Fibroblast of the aortic adventitia (primary cell): ENCODE data around the gene ANO6. TPM values are rescaled to one million over a fixed set of nuclear protein-coding genes. Genes with fewer than 3 reads are reported as not detected.
A peak's percentile ranks its signal among the peaks of the same experiment; 100 is the strongest.

ENCODE experiments used
- DNase-seq: peaks from one replicate; pipeline ENCODE4 v3.0.0-alpha.2; 2010; ENCODE audit warnings: low read depth
- H3K4me3 ChIP-seq: 2 replicates; pipeline ENCODE4 v1.5.1; 2011; ENCODE audit warnings: low read depth, mild to moderate bottlenecking, control low read depth, low read length, moderate library complexity
- total RNA-seq: library from RNA; depleted of rRNA; stranded (reverse); fragments of >200 nt; gene quantifications from 2 replicates; pipeline ENCODE4 v1.2.3, GENCODE V29; 2012; ENCODE audit warnings: low replicate concordance
- TF ChIP-seq, protein P1 (sequence below): IDR thresholded peaks from 2 replicates; pipeline ENCODE4 v1.5.1; 2011; ENCODE audit warnings: mild to moderate bottlenecking, low read length, control low read depth, inconsistent platforms; ENCODE audit not compliant: insufficient read depth

Gene ANO6
- total RNA-seq, 1 donor, result 81.2 TPM

DNA sequence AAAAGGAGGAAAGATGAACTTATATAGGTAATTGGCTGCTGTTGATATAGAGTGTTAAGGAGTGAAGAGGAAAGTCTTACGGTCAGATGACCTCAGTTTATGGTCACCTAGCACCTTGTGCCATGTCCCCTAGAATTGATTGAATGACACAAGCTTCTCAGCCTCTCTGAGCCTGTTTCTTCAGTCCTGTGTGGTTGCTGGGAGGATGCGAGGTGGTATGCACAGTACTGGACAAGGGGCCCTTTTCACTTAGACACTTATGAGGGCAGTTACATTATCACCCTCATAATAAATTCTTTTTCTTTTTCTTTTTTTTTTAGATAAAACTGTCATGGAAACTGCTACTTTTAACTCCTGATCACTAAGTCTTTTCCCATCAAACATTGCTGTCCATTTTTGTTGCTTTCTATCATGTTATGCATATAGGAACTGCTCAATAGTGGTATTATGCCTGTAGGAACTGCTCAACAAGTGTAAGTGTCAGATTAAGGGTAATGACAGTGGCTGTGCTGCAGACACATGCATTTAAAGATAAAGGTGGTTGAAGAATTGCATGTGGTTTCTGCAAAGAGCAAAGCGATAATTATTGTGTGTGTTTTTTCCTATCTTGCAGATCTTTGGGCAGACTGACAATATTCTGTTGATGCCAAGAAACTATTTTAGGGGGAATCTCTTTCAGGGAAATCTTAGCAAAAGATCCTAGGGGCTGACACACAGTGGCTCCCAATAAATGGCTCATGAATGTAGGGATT, 11.6 kb downstream of the ANO6 start:
- no peak overlapping the region for H3K4me3 ChIP-seq
- TF ChIP-seq, protein P1, sequence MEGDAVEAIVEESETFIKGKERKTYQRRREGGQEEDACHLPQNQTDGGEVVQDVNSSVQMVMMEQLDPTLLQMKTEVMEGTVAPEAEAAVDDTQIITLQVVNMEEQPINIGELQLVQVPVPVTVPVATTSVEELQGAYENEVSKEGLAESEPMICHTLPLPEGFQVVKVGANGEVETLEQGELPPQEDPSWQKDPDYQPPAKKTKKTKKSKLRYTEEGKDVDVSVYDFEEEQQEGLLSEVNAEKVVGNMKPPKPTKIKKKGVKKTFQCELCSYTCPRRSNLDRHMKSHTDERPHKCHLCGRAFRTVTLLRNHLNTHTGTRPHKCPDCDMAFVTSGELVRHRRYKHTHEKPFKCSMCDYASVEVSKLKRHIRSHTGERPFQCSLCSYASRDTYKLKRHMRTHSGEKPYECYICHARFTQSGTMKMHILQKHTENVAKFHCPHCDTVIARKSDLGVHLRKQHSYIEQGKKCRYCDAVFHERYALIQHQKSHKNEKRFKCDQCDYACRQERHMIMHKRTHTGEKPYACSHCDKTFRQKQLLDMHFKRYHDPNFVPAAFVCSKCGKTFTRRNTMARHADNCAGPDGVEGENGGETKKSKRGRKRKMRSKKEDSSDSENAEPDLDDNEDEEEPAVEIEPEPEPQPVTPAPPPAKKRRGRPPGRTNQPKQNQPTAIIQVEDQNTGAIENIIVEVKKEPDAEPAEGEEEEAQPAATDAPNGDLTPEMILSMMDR, result no peak
- DNase-seq, result no peak

DNA sequence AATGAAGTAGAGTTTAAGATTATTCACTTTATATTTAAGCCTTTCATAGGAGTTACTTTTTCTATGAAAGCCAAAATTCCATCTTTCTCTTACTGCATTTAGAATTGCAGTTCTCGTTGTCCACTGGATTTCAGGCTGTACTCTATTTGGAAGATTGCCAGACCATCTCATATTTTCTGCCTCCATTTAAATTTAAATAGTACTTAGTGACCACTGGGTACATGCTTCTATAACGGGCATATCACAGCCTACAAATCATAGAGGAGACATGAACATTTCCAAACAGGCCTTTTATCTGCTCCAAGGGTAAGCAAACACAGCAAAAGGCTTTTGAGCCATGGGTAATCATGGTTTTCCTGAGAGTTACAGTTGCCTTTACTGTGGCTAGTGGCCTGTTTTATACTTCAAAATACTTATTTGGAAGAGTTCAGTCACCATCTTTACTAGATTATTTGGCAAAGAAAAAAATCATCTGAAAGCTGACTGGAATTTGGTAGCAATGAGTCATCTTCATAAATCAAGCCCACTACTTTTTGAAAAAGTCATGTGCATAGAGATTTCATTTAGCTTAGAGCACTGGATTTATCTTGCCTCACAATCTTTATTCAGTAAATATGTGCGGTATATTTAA, 15.7 kb downstream of the ANO6 start:
- TF ChIP-seq, protein P1, result no peak
- no peak overlapping the region for H3K4me3 ChIP-seq
- peak; percentile 87 for DNase-seq

DNA sequence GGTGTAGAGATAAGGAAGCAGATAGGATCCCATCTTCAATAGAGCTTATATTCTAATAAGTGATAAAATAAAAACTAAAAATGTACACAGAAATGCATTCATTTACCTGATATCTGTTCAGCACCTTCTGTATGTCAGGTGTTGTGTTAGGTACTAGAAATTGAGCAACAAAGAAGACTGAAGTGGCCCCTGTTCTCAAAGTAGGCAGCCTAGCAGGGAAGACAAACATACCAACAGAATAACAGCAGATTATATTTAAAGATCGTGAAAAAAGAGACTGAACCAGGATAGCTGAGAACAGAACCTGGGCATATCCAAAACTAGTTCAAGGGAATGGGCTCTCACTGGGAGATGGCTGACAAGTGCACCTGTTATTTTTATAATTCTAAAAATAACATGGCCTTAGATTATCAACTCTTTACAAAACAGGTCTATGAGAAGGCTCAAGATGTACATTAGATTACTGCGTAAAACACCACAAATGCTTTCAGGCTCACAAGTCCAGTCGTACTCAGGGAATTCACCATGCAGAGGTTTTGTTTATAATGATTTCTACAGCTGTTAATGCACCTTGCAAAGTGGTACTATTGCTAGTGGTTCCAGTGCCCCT, 16.4 kb downstream of the ANO6 start:
- TF ChIP-seq, protein P1, result no peak
- no peak for DNase-seq
- H3K4me3 ChIP-seq, result no peak overlapping the region

DNA sequence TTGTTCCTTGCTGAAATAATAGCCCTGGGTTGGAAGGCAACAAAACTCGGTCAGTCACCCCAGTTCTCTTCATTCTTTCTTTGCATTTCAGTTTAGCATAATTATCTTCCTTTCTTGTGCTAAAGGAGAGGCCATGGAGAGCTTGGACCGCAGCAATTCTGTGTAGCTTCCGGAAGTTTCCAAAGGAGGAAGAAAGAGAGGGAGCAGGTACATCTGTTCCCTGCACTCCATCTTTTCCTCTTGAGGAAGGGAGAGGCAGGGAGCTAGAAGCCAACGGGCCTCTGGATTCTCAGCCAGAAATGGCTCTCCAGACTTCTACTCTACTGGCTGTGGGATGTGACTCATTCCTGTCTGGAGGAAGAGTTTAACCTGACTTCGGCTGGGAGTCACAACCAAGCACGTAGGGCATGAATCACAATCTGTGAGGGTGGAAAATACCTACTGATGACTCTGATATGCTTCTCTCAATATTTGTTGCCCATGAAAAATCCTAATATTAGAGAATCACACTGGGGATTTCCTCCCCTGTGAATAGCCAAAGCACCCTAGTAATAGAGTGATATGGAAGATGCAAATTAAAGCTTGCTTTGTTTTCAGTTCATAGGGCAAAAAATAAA, 17.0 kb downstream of the ANO6 start:
- DNase-seq, result peak; percentile 96
- TF ChIP-seq, protein P1, result no peak
- peak overlapping the region; percentile 13 for H3K4me3 ChIP-seq

DNA sequence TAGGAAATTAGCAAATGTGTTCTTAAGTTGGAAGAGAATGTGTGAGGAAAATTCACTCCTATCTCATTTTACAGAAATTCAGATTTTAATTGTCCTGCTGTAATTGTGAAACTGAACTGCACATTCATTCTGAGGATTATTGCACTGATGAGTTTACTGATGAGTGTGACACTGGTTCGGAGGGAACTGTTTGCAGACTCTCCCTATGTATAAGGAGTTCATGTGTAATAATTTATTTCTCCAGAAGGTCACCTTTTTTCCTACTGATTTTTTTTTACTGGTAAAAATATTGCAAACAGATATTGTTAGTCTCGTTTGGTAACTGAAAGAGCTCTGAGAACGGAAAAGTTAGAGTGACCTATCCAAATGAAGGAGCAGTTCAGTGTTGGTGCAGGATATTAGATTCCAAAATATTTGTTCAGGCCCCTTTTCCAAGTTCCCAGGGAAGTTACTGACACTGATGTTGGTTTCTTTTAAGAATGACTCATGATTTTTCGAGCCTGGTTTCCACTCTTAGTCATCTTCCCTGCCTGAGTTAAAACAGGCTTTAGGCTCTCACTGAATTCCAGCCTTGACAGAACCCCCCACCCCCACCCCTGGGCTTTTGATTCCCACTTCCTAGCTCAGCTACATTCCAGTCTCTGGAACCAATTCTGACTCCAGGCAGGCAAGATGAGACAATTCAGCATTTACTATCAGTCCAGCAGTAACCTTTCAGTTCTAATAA, 18.4 kb downstream of the ANO6 start:
- TF ChIP-seq, protein P1, result no peak
- DNase-seq, result peak; percentile 98
- no peak overlapping the region for H3K4me3 ChIP-seq
